GM18505 (cell line): Measurements from ENCODE around the gene KANSL1.

Experiments used
- ATAC-seq: cut with Tn5 transposase; IDR thresholded peaks from one replicate; pipeline ENCODE4 v1.9.1; 2021; ENCODE audit not compliant: unreplicated experiment
- POLR2A ChIP-seq: IDR thresholded peaks from 4 replicates; pipeline ENCODE4 v1.6.1; 2011; ENCODE audit warnings: borderline replicate concordance; ENCODE audit not compliant: insufficient read depth, insufficient read length; ENCODE audit errors: extremely low read depth

KANSL1 gene

GRCh38 chr17:46150216-46150963 lies 42.8 kb downstream of the KANSL1 start:
- ATAC-seq = no peak
- no peak for TF ChIP-seq POLR2A

GRCh38 chr17:46148247-46148646 lies 45.0 kb downstream of the KANSL1 start:
- TF ChIP-seq POLR2A = no peak
- ATAC-seq = no peak

GRCh38 chr17:46147296-46147695 lies 45.9 kb downstream of the KANSL1 start:
- ATAC-seq = no peak
- TF ChIP-seq POLR2A = no peak

- ATAC-seq = no peak
- TF ChIP-seq POLR2A = no peak
Measured at GRCh38 chr17:46144246-46144645, 49.0 kb downstream of the KANSL1 start.

GRCh38 chr17:46143827-46144236 lies 49.4 kb downstream of the KANSL1 start:
- TF ChIP-seq POLR2A = no peak
- no peak for ATAC-seq

GRCh38 chr17:46141645-46142044 lies 51.6 kb downstream of the KANSL1 start:
- no peak for ATAC-seq

GRCh38 chr17:46140645-46141197 lies 52.5 kb downstream of the KANSL1 start:
- no peak for TF ChIP-seq POLR2A
- no peak for ATAC-seq

More at GRCh38 chr17:46141645-46142044, 51.6 kb downstream of the KANSL1 start:
- TF ChIP-seq POLR2A = no peak

GRCh38 chr17:46139432-46140210 lies 53.6 kb downstream of the KANSL1 start:
- no peak for TF ChIP-seq POLR2A
- ATAC-seq = no peak

- no peak for TF ChIP-seq POLR2A
- no peak for ATAC-seq
Measured at GRCh38 chr17:46138473-46138872, 54.8 kb downstream of the KANSL1 start.

- TF ChIP-seq POLR2A = no peak
- ATAC-seq = no peak
Measured at GRCh38 chr17:46136820-46137219, 56.4 kb downstream of the KANSL1 start.

- TF ChIP-seq POLR2A = no peak
- ATAC-seq = no peak
Measured at GRCh38 chr17:46135879-46136563, 57.2 kb downstream of the KANSL1 start.

- TF ChIP-seq POLR2A = no peak
- ATAC-seq = no peak
Measured at GRCh38 chr17:46135126-46135812, 58.0 kb downstream of the KANSL1 start.

- no peak for ATAC-seq
- no peak for TF ChIP-seq POLR2A
Measured at GRCh38 chr17:46129302-46129701, 63.9 kb downstream of the KANSL1 start.
